Measurements from ENCODE around the gene NDUFAF2.

GRCh38 chr5:61115968-61116367, 171.0 kb downstream of the NDUFAF2 start:
- TF ChIP-seq EZH2phosphoT487 (IDR thresholded peaks at IDR 0.05; ENCODE audit: low read depth, severe bottlenecking, unreplicated experiment) (no peak), CTCF (IDR thresholded peaks at IDR 0.05; ENCODE audit: poor library complexity) (no peak), EZH2 (IDR thresholded peaks at IDR 0.05; ENCODE audit: borderline replicate concordance) (no peak)
